Eye (tissue), 1 donor: ENCODE data around the gene RAP1GAP.

ENCODE experiments used
- DNase-seq: peaks from one replicate; pipeline ENCODE4 v3.0.0-alpha.2; 2015

The RAP1GAP gene

GRCh38 chr1:21661886-21662285 is 7.3 kb downstream of the RAP1GAP start:
- no peak for DNase-seq

- DNase-seq, result no peak
Measured at GRCh38 chr1:21659924-21660326, 9.2 kb downstream of the RAP1GAP start.

- DNase-seq, result peak; percentile 87
Measured at GRCh38 chr1:21659099-21659923, 9.8 kb downstream of the RAP1GAP start.

GRCh38 chr1:21657456-21658190 is 11.5 kb downstream of the RAP1GAP start:
- no peak for DNase-seq

GRCh38 chr1:21655748-21656147 is 13.4 kb downstream of the RAP1GAP start:
- no peak for DNase-seq

- no peak for DNase-seq
Measured at GRCh38 chr1:21655259-21655658, 13.9 kb downstream of the RAP1GAP start.

- no peak for DNase-seq
Measured at GRCh38 chr1:21654209-21654608, 14.9 kb downstream of the RAP1GAP start.

GRCh38 chr1:21653744-21654100 is 15.4 kb downstream of the RAP1GAP start:
- no peak for DNase-seq

- no peak for DNase-seq
Measured at GRCh38 chr1:21652937-21653743, 16.0 kb downstream of the RAP1GAP start.

GRCh38 chr1:21652101-21652936 is 16.8 kb downstream of the RAP1GAP start:
- DNase-seq, result no peak

GRCh38 chr1:21651214-21652042 is 17.7 kb downstream of the RAP1GAP start:
- peak; percentile 74 for DNase-seq

GRCh38 chr1:21650400-21650799 is 18.8 kb downstream of the RAP1GAP start:
- no peak for DNase-seq

GRCh38 chr1:21649315-21649714 is 19.8 kb downstream of the RAP1GAP start:
- DNase-seq, result no peak

- DNase-seq, result no peak
Measured at GRCh38 chr1:21648791-21649190, 20.4 kb downstream of the RAP1GAP start.

- DNase-seq, result no peak
Measured at GRCh38 chr1:21648352-21648730, 20.8 kb downstream of the RAP1GAP start.

GRCh38 chr1:21647431-21648351 is 21.5 kb downstream of the RAP1GAP start:
- peak; percentile 81 for DNase-seq

GRCh38 chr1:21645550-21645949 is 23.6 kb downstream of the RAP1GAP start:
- DNase-seq, result no peak

- DNase-seq, result no peak
Measured at GRCh38 chr1:21644906-21645305, 24.3 kb downstream of the RAP1GAP start.

- no peak for DNase-seq
Measured at GRCh38 chr1:21644348-21644747, 24.8 kb downstream of the RAP1GAP start.

GRCh38 chr1:21643624-21644023 is 25.5 kb downstream of the RAP1GAP start:
- DNase-seq, result no peak
